MCF 10A (cell line): Measurements from ENCODE around the gene RPH3AL. TPM values are rescaled to one million over a fixed set of nuclear protein-coding genes. Genes with fewer than 3 reads are reported as not detected.
A peak's percentile ranks its signal among the peaks of the same experiment; 100 is the strongest.

Experiments used
- BruUV-seq: library from RNA; stranded (reverse); fragments of 400-500 nt; replicated peaks from 2 replicates; lab custom pipeline; 2021; lab: Mats Ljungman, UMichigan
- CTCF ChIA-PET: fragments of 300-600 bp; sonication (Branson Sonifier 250); formaldehyde crosslinking; extraction: SDS; loops from one replicate; lab custom pipeline; 2021; ENCODE audit warnings: antibody characterized with exemption, inconsistent platforms; lab: Yijun Ruan, JAX
- POLR2A ChIA-PET: fragments of 300-600, 350-650 bp; sonication (Branson Sonifier 250); formaldehyde crosslinking; extraction: SDS; loops from one replicate; lab custom pipeline; 2020; ENCODE audit warnings: antibody characterized with exemption, inconsistent platforms; lab: Yijun Ruan, JAX
- DNase-seq: peaks from one replicate; pipeline ENCODE4 v3.0.0-alpha.2; 2018; ENCODE audit not compliant: unreplicated experiment
- H3K27ac Mint-ChIP-seq: one replicate; pipeline ENCODE4 v1.8.0; 2022; ENCODE audit warnings: mild to moderate bottlenecking, low read depth, mixed read lengths; ENCODE audit not compliant: unreplicated experiment
- H3K27me3 Mint-ChIP-seq: one replicate; pipeline ENCODE4 v1.8.0; 2022; ENCODE audit warnings: mixed read lengths; ENCODE audit not compliant: insufficient read depth, unreplicated experiment
- H3K36me3 Mint-ChIP-seq: one replicate; pipeline ENCODE4 v1.8.0; 2022; ENCODE audit warnings: mild to moderate bottlenecking, moderate library complexity, mixed read lengths; ENCODE audit not compliant: insufficient read depth, unreplicated experiment
- H3K4me1 Mint-ChIP-seq: one replicate; pipeline ENCODE4 v1.8.0; 2022; ENCODE audit warnings: mixed read lengths; ENCODE audit not compliant: insufficient read depth, unreplicated experiment
- H3K4me3 Mint-ChIP-seq: one replicate; pipeline ENCODE4 v1.8.0; 2022; ENCODE audit warnings: mild to moderate bottlenecking, moderate library complexity, mixed read lengths; ENCODE audit not compliant: unreplicated experiment
- H3K9me3 Mint-ChIP-seq: one replicate; pipeline ENCODE4 v1.8.0; 2022; ENCODE audit warnings: mixed read lengths; ENCODE audit not compliant: unreplicated experiment
- intact Hi-C: fragments of 100-400 bp; cut with micrococcal nuclease; formaldehyde crosslinking; loops from 2 replicates; pipeline ENCODE4 v1.14.1; 2022
- total RNA-seq: library from RNA; stranded (reverse); gene quantifications from 2 replicates; pipeline ENCODE4 v1.2.3, GENCODE V29; 2022
- TF ChIP-seq, protein P1 (sequence below): fragments of 200-600 bp; IDR thresholded peaks from one replicate; pipeline ENCODE4 v1.8.0; 2022; ENCODE audit warnings: antibody characterized with exemption, mild to moderate bottlenecking; ENCODE audit not compliant: unreplicated experiment

Gene RPH3AL
- total RNA-seq, 1 experiment from 2014 or later: 0.89 TPM

GRCh38 chr17:354651-355556, 2.3 kb upstream of the RPH3AL start:
- CTCF ChIA-PET: interaction anchor here (1.5 kb wide), 1 partner anchor 32 kb away, joined by 3 read pairs; no protein-coding TSS in a partner anchor
- BruUV-seq: no TSS peak
- Mint-ChIP-seq H3K4me3 (no peak overlapping the region), H3K36me3 (no peaks in the 10 kb centered on the region), H3K27me3 (no peaks in the 10 kb centered on the region), H3K27ac (no peak overlapping the region), H3K4me1 (peaks cover 13% of the 10 kb centered on the region), H3K9me3 (no peaks in the 10 kb centered on the region)
- TF ChIP-seq, protein P1, sequence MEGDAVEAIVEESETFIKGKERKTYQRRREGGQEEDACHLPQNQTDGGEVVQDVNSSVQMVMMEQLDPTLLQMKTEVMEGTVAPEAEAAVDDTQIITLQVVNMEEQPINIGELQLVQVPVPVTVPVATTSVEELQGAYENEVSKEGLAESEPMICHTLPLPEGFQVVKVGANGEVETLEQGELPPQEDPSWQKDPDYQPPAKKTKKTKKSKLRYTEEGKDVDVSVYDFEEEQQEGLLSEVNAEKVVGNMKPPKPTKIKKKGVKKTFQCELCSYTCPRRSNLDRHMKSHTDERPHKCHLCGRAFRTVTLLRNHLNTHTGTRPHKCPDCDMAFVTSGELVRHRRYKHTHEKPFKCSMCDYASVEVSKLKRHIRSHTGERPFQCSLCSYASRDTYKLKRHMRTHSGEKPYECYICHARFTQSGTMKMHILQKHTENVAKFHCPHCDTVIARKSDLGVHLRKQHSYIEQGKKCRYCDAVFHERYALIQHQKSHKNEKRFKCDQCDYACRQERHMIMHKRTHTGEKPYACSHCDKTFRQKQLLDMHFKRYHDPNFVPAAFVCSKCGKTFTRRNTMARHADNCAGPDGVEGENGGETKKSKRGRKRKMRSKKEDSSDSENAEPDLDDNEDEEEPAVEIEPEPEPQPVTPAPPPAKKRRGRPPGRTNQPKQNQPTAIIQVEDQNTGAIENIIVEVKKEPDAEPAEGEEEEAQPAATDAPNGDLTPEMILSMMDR: no peak
- DNase-seq: no peak
- intact Hi-C loops: no loop called here
- POLR2A ChIA-PET: interaction anchor here (0.6 to 1.0 kb wide), 2 partner anchors 21 to 467 kb away, joined by 3 read pairs; no protein-coding TSS in a partner anchor

DNA sequence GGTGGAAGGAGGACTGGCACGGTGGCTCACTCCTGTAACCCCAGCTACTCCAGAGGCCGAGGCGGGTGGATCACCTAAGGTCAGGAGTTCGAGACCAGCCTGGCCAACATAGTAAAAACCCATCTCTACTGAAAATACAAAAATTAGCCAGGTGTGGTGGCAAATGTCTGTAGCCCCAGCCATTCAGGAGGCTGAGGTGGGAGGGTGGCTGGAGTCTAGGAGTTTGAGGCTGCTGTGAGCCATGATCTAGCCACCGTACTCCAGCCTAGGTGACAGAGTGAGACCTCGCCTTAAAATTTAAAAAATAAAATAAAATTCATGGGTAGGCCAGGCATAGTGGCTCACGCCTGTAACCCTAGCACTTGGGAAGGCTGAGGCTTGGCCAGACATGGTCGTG, 1.2 kb upstream of the RPH3AL start:
- intact Hi-C loops: no loop called here
- Mint-ChIP-seq H3K27me3 (no peaks in the 10 kb centered on the region), H3K4me1 (peaks cover 24% of the 10 kb centered on the region), H3K9me3 (no peaks in the 10 kb centered on the region), H3K27ac (no peak overlapping the region), H3K4me3 (no peak overlapping the region), H3K36me3 (no peaks in the 10 kb centered on the region)
- CTCF ChIA-PET: no interaction called here
- BruUV-seq: no TSS peak
- no peak for DNase-seq
- POLR2A ChIA-PET: no interaction called here
- TF ChIP-seq, protein P1: no peak

DNA sequence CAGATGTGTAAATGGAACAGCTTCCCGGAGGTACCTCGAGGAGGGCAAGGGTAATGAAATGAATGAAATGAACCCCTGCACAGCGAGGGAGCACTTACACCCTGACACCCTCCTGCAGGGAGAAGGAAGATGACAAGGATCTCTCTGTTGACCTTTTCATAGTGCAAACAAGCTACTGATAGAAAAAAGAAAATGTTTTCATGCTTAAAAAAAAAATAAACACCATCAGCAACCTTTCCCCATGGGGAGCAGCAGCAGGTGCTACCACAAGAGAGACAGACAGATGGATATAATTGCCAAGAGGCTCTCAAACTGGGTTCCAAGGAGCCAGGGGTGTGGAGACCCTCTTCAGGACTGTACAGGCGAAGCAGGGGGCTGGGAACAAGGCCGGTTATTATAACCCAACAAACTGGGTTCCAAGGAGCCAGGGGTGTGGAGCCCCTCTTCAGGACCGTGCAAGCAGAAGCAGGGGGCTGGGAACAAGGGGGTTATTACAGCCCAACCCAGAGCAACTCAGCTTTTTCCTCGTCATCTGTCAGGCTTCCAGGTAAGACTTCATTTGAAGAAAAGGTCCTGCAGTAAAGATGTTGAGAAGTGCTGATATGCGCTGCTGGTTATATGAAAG, 718 bp upstream of the RPH3AL start:
- H3K27me3 Mint-ChIP-seq: no peaks in the 10 kb centered on the region
- intact Hi-C loops: no loop called here
- no peak overlapping the region for H3K27ac Mint-ChIP-seq
- no peak for DNase-seq
- H3K36me3 Mint-ChIP-seq: no peaks in the 10 kb centered on the region
- POLR2A ChIA-PET: interaction anchor here (0.6 kb wide), 1 partner anchor 72 kb away, joined by 3 read pairs; no protein-coding TSS in a partner anchor
- no peak overlapping the region for H3K4me3 Mint-ChIP-seq
- no TSS peak for BruUV-seq
- TF ChIP-seq, protein P1: no peak
- CTCF ChIA-PET: no interaction called here
- H3K4me1 Mint-ChIP-seq: peaks cover 28% of the 10 kb centered on the region
- H3K9me3 Mint-ChIP-seq: no peaks in the 10 kb centered on the region

DNA sequence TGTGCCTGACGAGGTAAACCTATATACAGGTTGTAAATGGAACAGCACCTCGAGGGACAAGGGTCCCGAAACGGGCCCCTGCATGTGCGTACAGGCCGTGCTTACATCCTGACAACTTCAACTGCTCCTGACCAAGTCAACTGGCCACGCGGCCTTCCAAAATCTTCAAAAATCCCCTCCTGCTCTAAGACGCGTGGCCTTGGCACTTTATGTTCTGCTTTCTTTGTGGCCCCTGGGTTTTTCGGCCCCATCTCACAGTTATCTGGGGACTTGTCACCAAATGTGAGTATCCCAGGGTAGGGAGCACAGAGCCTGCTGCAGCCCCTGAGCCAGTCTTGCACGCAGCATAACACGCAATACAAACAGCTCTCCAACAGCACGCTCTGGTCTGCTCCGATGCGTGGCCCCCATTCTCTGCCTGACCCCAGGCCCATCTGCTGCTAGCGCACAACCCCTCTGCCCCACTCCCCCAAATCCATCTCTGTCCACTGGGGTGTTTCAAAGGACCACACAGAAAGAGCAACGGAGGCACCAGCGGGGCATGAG, 659 bp downstream of the RPH3AL start:
- Mint-ChIP-seq H3K4me1 (peaks cover 28% of the 10 kb centered on the region), H3K36me3 (no peaks in the 10 kb centered on the region), H3K4me3 (no peak overlapping the region), H3K27ac (peak overlapping the region; percentile 49), H3K9me3 (no peaks in the 10 kb centered on the region), H3K27me3 (no peaks in the 10 kb centered on the region)
- intact Hi-C loops: no loop called here
- BruUV-seq: no TSS peak
- CTCF ChIA-PET: no interaction called here
- POLR2A ChIA-PET: no interaction called here
- TF ChIP-seq, protein P1: no peak
- DNase-seq: no peak
